ENCODE data around the gene TAS1R2. TPM values are rescaled to one million over a fixed set of nuclear protein-coding genes. Genes with fewer than 3 reads are reported as not detected.

TAS1R2 gene
- total and polyA plus RNA-seq, 2 of the 8 experiments (the other 6 are each of a cell fraction or from before 2014, with no cell fraction given) = not detected

GRCh38 chr1:18849261-18849711, 10.2 kb downstream of the TAS1R2 start:
- H3K9ac ChIP-seq (replicated peaks in 1 of 4; ENCODE audit: extremely low read depth in 1 of 4, low read depth in 3 of 4, low read length in 3 of 4) = no peak overlapping the region
- no peak overlapping the region; the same call in 1 of the 2 replicates for H4K8ac ChIP-seq (ENCODE audit: extremely low read depth, insufficient read depth, low read length)
- no peak for FAIRE-seq
- H3K79me2 ChIP-seq (ENCODE audit: control insufficient read depth in 1 of 2, insufficient read depth in 2 of 2, low read length in 2 of 2) = no peaks in the 10 kb centered on the region
- WGBS, 2 experiments (ENCODE audit: extremely low coverage in 1 of 2, insufficient coverage in 1 of 2, insufficient read length in 1 of 2, insufficient replicate concordance in 2 of 2, low coverage in 1 of 2, low lambda C conversion rate in 2 of 2, missing lambda C conversion rate in 1 of 2) = 93% methylated on average over 11 of the region's 11 CpGs; no CpG with 5 or more reads in 1 of the 2 experiments
- no peaks in the 10 kb centered on the region for H3K79me1 ChIP-seq (ENCODE audit: low read depth, low read length)
- no peak overlapping the region for H4K91ac ChIP-seq (replicated peaks; ENCODE audit: insufficient read length, low read length)
- no peak overlapping the region for H3K18ac ChIP-seq (ENCODE audit: extremely low read depth, low read length)
- H3K23ac ChIP-seq (ENCODE audit: insufficient read length) = no peak overlapping the region
- H3K4me3 ChIP-seq (ENCODE audit: extremely low read depth in 1 of 4, insufficient read depth in 2 of 4, low read depth in 3 of 4, low read length in 4 of 4) = no peak overlapping the region
- H2BK12ac ChIP-seq (ENCODE audit: low read depth, low read length) = no peak overlapping the region
- no peak overlapping the region for H4K5ac ChIP-seq (ENCODE audit: insufficient read length, low read depth, low read length)
- H3K9me3 ChIP-seq (ENCODE audit: insufficient read depth in 2 of 2, low read depth in 1 of 2, low read length in 1 of 2) = no peaks in the 10 kb centered on the region
- no peak overlapping the region for H3K4me2 ChIP-seq (ENCODE audit: insufficient read depth in 1 of 2, low read depth in 2 of 2, low read length in 2 of 2)
- H3K4ac ChIP-seq (replicated peaks; ENCODE audit: insufficient read length, low read depth, low read length) = no peak overlapping the region
- H3K23me2 ChIP-seq (ENCODE audit: low read depth, low read length) = no peaks in the 10 kb centered on the region
- H2BK20ac ChIP-seq (ENCODE audit: low read length) = no peak overlapping the region
- no peaks in the 10 kb centered on the region for H4K20me1 ChIP-seq (replicated peaks in 1 of 2; ENCODE audit: control insufficient read depth in 1 of 2, insufficient read depth in 2 of 2, low read length in 2 of 2)
- H3K27me3 ChIP-seq (replicated peaks in 1 of 4; ENCODE audit: control insufficient read depth in 3 of 4, extremely low read depth in 1 of 4, insufficient read depth in 3 of 4, low read length in 3 of 4) = peaks cover 0 to 9% (median 4%) of the 10 kb centered on the region in 4 experiments; a peak in 4 of 7 replicates
- no peak overlapping the region for H2AK5ac ChIP-seq (ENCODE audit: low read depth, low read length)
- H2BK15ac ChIP-seq (ENCODE audit: low read length) = no peak overlapping the region
- no peaks in the 10 kb centered on the region for H3K36me3 ChIP-seq (ENCODE audit: control insufficient read depth in 2 of 4, insufficient read depth in 4 of 4, low read length in 3 of 4)
- no peak overlapping the region for H3K14ac ChIP-seq (ENCODE audit: insufficient read length)
- H2AFZ ChIP-seq (ENCODE audit: low read length) = no peak overlapping the region
- no peak for DNase-seq (ENCODE audit: low read depth in 1 of 2, low spot score in 2 of 2)
- no peak overlapping the region for H2BK5ac ChIP-seq (ENCODE audit: low read depth, low read length)
- POLR2A ChIA-PET (ENCODE audit: partially characterized antibody) = no interaction called here
- CTCF ChIA-PET (ENCODE audit: partially characterized antibody) = interaction anchor here (1.1 to 3.0 kb wide), 6 partner anchors 14 to 252 kb away, joined by 3 to 15 read pairs (median 7); no protein-coding TSS in a partner anchor
- TF ChIP-seq RXRA (IDR thresholded peaks at IDR 0.05; ENCODE audit: insufficient read depth, low read depth, low read length) = no peak
- no peak for TF ChIP-seq ASH2L (IDR thresholded peaks at IDR 0.05; ENCODE audit: low read length)
- TF ChIP-seq POLR2AphosphoS5 (IDR thresholded peaks at IDR 0.05; ENCODE audit: low read depth, low read length) = no peak
- TF ChIP-seq E2F6 (IDR thresholded peaks at IDR 0.05) = no peak
- TF ChIP-seq YY1 (IDR thresholded peaks at IDR 0.05; ENCODE audit: low read depth, low read length) = no peak
- no peak for TF ChIP-seq NANOG (IDR thresholded peaks at IDR 0.05; ENCODE audit: insufficient read depth, low read depth, low read length, poor library complexity, severe bottlenecking)
- TF ChIP-seq RAD21 (IDR thresholded peaks at IDR 0.05 in 1 of 2, conservative IDR thresholded peaks at IDR 0.05 in 1 of 2; ENCODE audit: low read depth in 2 of 2, low read length in 2 of 2) = no peak
- no peak for TF ChIP-seq SP1 (IDR thresholded peaks at IDR 0.05; ENCODE audit: low read depth, low read length)
- no peak for TF ChIP-seq SP4 (IDR thresholded peaks at IDR 0.05; ENCODE audit: low read length)
- H2BK120ac ChIP-seq (replicated peaks; ENCODE audit: low read depth, low read length) = no peak overlapping the region
- H3K27ac ChIP-seq (ENCODE audit: low read depth, low read length) = no peak overlapping the region
- no peak overlapping the region for H3K56ac ChIP-seq (replicated peaks; ENCODE audit: insufficient read length, low read depth, low read length)
- H3K4me1 ChIP-seq (replicated peaks in 1 of 4; ENCODE audit: control insufficient read depth in 3 of 4, insufficient read depth in 4 of 4, low read length in 3 of 4) = no peaks in the 10 kb centered on the region
